DND-41 (cell line): ENCODE data around the gene IQGAP2.

Source experiments
- CTCF ChIP-seq: IDR thresholded peaks from 2 replicates; pipeline ENCODE4 v1.5.1; 2012; ENCODE audit warnings: borderline replicate concordance, low read length, moderate library complexity, mild to moderate bottlenecking; ENCODE audit not compliant: poor library complexity, severe bottlenecking; ENCODE audit errors: extremely low read depth
- EZH2 ChIP-seq: IDR thresholded peaks from 3 replicates; pipeline ENCODE4 v1.6.1; 2012; ENCODE audit warnings: borderline replicate concordance, low read depth, mild to moderate bottlenecking, moderate library complexity, low read length, inconsistent platforms; ENCODE audit not compliant: severe bottlenecking

- no peak for TF ChIP-seq CTCF
- TF ChIP-seq EZH2: no peak
Measured at GRCh38 chr5:76363352-76364225, 39.5 kb upstream of the IQGAP2 start.
